ENCODE data around the gene CTDSP2. TPM values are rescaled to one million over a fixed set of nuclear protein-coding genes. Genes with fewer than 3 reads are reported as not detected.
"Not testable (repeated sequence)": the region's sequence is repeated elsewhere in the genome, so short reads cannot be mapped to it uniquely, and the experiment has no call there.

CTDSP2 gene
- total and polyA plus RNA-seq, 7 donors: 85.3 to 183 (median 122) TPM

DNA sequence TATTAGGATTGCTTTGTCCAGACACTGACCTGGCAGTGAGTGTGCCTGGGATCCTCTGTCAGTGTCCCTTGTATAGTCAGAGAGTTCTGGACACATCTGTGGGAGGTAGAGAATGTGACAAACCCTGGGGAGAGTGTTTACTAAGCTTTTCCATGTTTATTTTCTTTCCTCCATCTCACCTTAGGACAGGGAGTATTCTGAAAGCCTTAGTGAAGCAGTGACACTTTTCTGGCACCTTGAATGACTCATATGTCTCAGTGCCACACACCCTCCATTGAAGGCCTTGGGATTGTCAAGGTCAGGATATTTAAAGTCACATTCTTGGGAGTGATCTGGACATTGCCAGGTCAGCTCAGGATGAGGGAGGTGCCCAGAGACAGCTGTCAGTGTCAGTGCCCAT is 34.9 kb upstream of the CTDSP2 start:
- no peak for DNase-seq
- intact Hi-C loops (cut with DNase I): no loop called here
- H3K27ac ChIP-seq: no peak overlapping the region
- no peaks in the 10 kb centered on the region for H3K36me3 ChIP-seq
- H3K4me1 ChIP-seq: no peaks in the 10 kb centered on the region
- H3K9me3 ChIP-seq: no peaks in the 10 kb centered on the region
- TF ChIP-seq, protein P1, sequence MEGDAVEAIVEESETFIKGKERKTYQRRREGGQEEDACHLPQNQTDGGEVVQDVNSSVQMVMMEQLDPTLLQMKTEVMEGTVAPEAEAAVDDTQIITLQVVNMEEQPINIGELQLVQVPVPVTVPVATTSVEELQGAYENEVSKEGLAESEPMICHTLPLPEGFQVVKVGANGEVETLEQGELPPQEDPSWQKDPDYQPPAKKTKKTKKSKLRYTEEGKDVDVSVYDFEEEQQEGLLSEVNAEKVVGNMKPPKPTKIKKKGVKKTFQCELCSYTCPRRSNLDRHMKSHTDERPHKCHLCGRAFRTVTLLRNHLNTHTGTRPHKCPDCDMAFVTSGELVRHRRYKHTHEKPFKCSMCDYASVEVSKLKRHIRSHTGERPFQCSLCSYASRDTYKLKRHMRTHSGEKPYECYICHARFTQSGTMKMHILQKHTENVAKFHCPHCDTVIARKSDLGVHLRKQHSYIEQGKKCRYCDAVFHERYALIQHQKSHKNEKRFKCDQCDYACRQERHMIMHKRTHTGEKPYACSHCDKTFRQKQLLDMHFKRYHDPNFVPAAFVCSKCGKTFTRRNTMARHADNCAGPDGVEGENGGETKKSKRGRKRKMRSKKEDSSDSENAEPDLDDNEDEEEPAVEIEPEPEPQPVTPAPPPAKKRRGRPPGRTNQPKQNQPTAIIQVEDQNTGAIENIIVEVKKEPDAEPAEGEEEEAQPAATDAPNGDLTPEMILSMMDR (IDR thresholded peaks at IDR 0.05): no peak
- no peak for TF ChIP-seq POLR2A (IDR thresholded peaks at IDR 0.05)
- TF ChIP-seq EP300 (IDR thresholded peaks at IDR 0.05): no peak
- no peak for TF ChIP-seq POLR2AphosphoS5 (IDR thresholded peaks at IDR 0.05)
- no peaks in the 10 kb centered on the region for H3K27me3 ChIP-seq
- no peak overlapping the region for H3K4me3 ChIP-seq

- H3K27me3 ChIP-seq; H3K36me3 ChIP-seq; H3K4me1 ChIP-seq; H3K27ac ChIP-seq; H3K4me3 ChIP-seq; intact Hi-C loops (cut with DNase I); H3K9me3 ChIP-seq: not testable (repeated sequence)
- WGBS, 2 donors: 89 to 92% methylated on average over 9 of the region's 9 CpGs
- DNase-seq: peak; percentile 11
These were observed 34.5 kb upstream of the CTDSP2 start for GRCh38 chr12:57881035-57881434.

DNA sequence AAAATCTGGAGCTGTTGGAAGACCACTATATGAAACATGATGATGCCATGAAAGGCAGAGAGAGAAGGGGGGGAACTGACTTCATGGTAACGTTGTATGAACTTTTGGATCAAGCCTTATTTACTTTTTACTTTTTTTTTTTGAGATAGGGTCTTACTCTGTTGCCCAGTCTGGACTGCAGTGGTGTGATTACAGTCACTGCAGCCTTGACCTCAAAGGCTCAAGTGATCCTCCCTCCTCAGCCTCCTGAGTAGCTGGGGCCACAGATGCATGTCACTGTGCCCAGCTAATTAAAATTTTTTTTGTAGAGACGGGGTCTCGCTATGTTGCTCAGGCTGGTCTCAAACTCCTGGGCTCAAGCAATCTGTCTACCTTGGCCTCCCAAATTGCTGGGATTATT is 31.3 kb upstream of the CTDSP2 start:
- Histone ChIP-seq H3K36me3 (no peaks in the 10 kb centered on the region), H3K9me3 (no peaks in the 10 kb centered on the region), H3K4me3 (no peak overlapping the region), H3K4me1 (peaks cover 0 to 21% (median 12%) of the 10 kb centered on the region in 4 donors), H3K27ac (no peak overlapping the region), H3K27me3 (no peaks in the 10 kb centered on the region)
- TF ChIP-seq, protein P1 (IDR thresholded peaks at IDR 0.05): no peak
- TF ChIP-seq EP300 (IDR thresholded peaks at IDR 0.05): no peak
- TF ChIP-seq POLR2AphosphoS5 (IDR thresholded peaks at IDR 0.05): no peak
- TF ChIP-seq POLR2A (IDR thresholded peaks at IDR 0.05): no peak
- DNase-seq: no peak
- intact Hi-C loops (cut with DNase I): no loop called here
- 92 to 93% methylated on average over 3 of the region's 3 CpGs for WGBS, 2 donors

DNA sequence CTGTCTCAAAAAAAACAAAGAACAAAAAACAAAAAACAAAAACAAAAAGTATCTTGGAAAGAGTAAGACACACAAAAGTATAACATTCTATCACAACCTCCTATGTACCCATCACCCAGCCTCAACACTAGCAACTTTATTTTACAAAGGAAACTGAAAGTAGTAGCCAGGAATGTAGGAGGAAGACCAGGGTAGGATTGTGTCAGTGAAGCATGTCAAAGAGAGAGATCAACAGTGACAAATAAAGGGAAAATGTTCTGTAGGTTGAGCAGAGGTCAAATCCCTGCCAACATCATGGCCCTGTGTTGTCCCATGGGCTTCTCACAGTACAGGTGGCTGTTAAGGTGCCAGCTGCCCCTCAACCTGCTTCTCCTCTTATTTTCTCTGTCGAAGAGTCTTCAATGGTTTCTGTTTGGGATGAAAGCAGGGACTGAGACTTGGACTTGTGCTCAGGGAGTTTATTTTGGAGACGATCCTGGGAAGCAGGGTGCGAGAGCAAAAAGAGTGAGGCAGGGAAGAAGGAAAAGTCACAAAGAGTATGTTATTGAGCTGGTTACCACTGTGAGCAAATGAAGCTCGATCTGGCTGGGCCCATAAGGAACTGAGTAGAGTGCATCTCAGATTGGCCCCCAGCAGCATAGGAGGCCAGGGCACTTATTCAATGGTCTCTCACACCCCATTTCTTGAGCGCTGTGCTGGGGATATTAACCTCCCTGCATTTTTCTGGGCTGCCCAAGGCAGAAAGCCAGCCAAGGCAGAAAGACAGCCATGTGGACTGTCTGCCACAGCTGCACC is 29.4 kb upstream of the CTDSP2 start:
- 85 to 88% methylated on average over 5 of the region's 5 CpGs for WGBS, 2 donors
- H3K27me3 ChIP-seq: no peaks in the 10 kb centered on the region
- no peaks in the 10 kb centered on the region for H3K9me3 ChIP-seq
- no peak overlapping the region for H3K27ac ChIP-seq
- intact Hi-C loops (cut with DNase I): no loop called here
- no peak for DNase-seq
- no peak overlapping the region for H3K4me3 ChIP-seq
- no peaks in the 10 kb centered on the region for H3K36me3 ChIP-seq
- peaks cover 0 to 21% (median 12%) of the 10 kb centered on the region in 4 donors for H3K4me1 ChIP-seq
- TF ChIP-seq POLR2A (IDR thresholded peaks at IDR 0.05): no peak
- no peak for TF ChIP-seq POLR2AphosphoS5 (IDR thresholded peaks at IDR 0.05)
- TF ChIP-seq, protein P1 (IDR thresholded peaks at IDR 0.05): no peak

- Histone ChIP-seq H3K27ac (peak overlapping the region in 1 of 4 donors; percentile 13), H3K36me3 (no peaks in the 10 kb centered on the region), H3K4me1 (peaks cover 0 to 35% (median 25%) of the 10 kb centered on the region in 4 donors), H3K4me3 (no peak overlapping the region), H3K27me3 (no peaks in the 10 kb centered on the region), H3K9me3 (no peaks in the 10 kb centered on the region)
- TF ChIP-seq POLR2AphosphoS5 (IDR thresholded peaks at IDR 0.05) (no peak), EP300 (IDR thresholded peaks at IDR 0.05) (no peak), POLR2A (IDR thresholded peaks at IDR 0.05) (no peak)
- TF ChIP-seq, protein P1 (IDR thresholded peaks at IDR 0.05): no peak
- WGBS, 2 donors: 75 to 76% methylated on average over 8 of the region's 8 CpGs
- no peak for DNase-seq
- intact Hi-C loops (cut with DNase I): no loop called here
These were observed 27.9 kb upstream of the CTDSP2 start for GRCh38 chr12:57874166-57875108.

Measured in sigmoid colon (tissue), 7 donors.